GM12801 (cell line): ENCODE data around the gene WHRN.

Experiments
- TF ChIP-seq, protein P1 (sequence below): IDR thresholded peaks from one replicate; pipeline ENCODE4 v1.5.1; 2011; ENCODE audit warnings: control low read depth; ENCODE audit not compliant: insufficient read length; ENCODE audit errors: extremely low read depth

The WHRN gene

DNA sequence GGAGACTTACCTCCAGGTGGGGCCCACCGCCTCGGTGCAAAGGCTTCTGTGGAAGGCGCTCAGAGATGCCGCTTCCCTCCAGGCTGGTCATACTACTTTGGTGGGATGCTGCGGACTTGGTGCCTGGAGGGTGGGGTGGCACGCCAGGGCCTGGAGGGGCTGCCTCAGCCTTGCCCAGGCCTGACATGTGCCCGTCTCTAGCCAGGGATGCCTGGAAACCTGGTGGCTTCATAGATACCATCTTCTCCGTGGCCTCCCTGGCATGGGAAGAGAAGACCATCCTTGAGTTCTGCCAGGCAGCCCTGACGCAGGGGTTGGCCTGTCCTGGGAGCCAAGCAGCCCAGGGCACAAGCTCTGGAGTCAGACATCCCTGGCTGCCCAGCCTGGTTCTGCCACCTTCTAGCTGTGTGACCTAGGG, 147.4 kb downstream of the WHRN start:
- TF ChIP-seq, protein P1, sequence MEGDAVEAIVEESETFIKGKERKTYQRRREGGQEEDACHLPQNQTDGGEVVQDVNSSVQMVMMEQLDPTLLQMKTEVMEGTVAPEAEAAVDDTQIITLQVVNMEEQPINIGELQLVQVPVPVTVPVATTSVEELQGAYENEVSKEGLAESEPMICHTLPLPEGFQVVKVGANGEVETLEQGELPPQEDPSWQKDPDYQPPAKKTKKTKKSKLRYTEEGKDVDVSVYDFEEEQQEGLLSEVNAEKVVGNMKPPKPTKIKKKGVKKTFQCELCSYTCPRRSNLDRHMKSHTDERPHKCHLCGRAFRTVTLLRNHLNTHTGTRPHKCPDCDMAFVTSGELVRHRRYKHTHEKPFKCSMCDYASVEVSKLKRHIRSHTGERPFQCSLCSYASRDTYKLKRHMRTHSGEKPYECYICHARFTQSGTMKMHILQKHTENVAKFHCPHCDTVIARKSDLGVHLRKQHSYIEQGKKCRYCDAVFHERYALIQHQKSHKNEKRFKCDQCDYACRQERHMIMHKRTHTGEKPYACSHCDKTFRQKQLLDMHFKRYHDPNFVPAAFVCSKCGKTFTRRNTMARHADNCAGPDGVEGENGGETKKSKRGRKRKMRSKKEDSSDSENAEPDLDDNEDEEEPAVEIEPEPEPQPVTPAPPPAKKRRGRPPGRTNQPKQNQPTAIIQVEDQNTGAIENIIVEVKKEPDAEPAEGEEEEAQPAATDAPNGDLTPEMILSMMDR = no peak

- TF ChIP-seq, protein P1 = no peak
Observed at GRCh38 chr9:114357360-114357759, 147.9 kb downstream of the WHRN start.

DNA sequence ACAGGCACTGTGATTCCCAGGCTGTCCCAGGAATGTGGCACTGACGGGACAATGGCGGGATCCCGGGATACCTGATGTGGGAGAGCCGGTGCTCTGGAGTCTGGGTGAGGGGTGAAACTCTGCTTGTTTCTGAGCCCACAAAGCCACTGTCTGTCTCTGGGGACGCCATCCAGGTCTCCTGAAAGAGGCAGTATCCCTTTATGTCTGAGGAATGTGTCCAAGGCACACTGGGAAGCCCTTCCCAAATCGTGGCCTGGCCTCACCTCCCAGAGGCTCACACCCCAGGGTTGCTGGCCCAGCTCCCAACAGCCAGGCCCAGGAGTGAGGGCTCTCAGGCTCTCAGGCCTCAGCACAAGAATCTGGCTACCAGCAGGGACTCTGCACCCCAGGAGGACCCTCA, 148.5 kb downstream of the WHRN start:
- TF ChIP-seq, protein P1 = no peak

DNA sequence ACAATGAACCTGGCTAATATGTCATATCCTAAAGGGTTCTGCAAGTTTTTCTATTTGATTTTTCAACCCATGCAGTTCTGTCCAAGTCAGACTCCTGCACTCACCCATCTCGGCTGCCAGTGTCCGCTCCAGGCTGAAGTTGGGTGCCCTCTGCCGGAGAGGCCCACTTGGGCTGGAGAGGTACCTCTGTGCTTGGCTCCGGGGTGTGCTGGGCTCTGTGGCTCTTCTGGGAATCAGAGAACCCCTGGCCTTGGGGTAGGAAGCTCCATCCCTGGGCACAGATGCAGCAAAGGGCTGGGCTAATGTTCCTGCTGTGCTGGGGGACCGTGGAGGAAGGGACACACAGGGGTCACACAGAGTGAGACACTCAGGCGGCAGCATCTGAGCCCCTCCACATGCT, 149.5 kb downstream of the WHRN start:
- TF ChIP-seq, protein P1 = no peak
